SK-N-MC (cell line): ENCODE measurements around the gene CHST13.

Experiments
- DNase-seq: peaks from one replicate; pipeline ENCODE4 v3.0.0-alpha.2; 2011; ENCODE audit warnings: low read depth, low spot score
- H3K27ac ChIP-seq: fragments of 200-600 bp; sonication (generic); 2 replicates; pipeline ENCODE4 v1.5.1; 2016; ENCODE audit warnings: mixed run types
- H3K36me3 ChIP-seq: fragments of 200-600 bp; sonication (generic); 2 replicates; pipeline ENCODE4 v1.6.1; 2017; ENCODE audit warnings: antibody characterized with exemption, low read length, mixed read lengths; ENCODE audit not compliant: insufficient read depth
- H3K4me3 ChIP-seq: fragments of 200-600 bp; sonication (generic); 2 replicates; pipeline ENCODE4 v1.5.1; 2016
- H3K9ac ChIP-seq: fragments of 200-600 bp; sonication (generic); 2 replicates; pipeline ENCODE4 v1.8.0; 2017; ENCODE audit warnings: mixed run types, mixed read lengths; ENCODE audit not compliant: insufficient read length
- H3K9me3 ChIP-seq: fragments of 200-600 bp; sonication (generic); 2 replicates; pipeline ENCODE4 v1.6.1; 2017; ENCODE audit warnings: low read depth, mild to moderate bottlenecking, antibody characterized with exemption, low read length, moderate library complexity, mixed read lengths
- EZH2 ChIP-seq: fragments of 200-600 bp; sonication (generic); IDR thresholded peaks from one replicate; pipeline ENCODE4 v1.6.1; 2017; ENCODE audit warnings: antibody characterized with exemption
- FOXP2 ChIP-seq: optimal IDR thresholded peaks from 2 replicates; pipeline ENCODE3; 2011; ENCODE audit warnings: mild to moderate bottlenecking, moderate library complexity; ENCODE audit not compliant: insufficient read depth; ENCODE audit errors: extremely low read length, control extremely low read depth
- POLR2AphosphoS5 ChIP-seq: IDR thresholded peaks from 2 replicates; pipeline ENCODE4 v1.6.1; 2012; ENCODE audit warnings: mild to moderate bottlenecking, low read depth, low read length, borderline replicate concordance

Gene CHST13

GRCh38 chr3:126568776-126569342, 44.9 kb downstream of the CHST13 start:
- H3K27ac ChIP-seq, result no peak overlapping the region

GRCh38 chr3:126569390-126569975, 45.5 kb downstream of the CHST13 start:
- DNase-seq, result no peak
- Histone ChIP-seq H3K9ac (no peak overlapping the region), H3K27ac (no peak overlapping the region), H3K36me3 (no peaks in the 10 kb centered on the region), H3K9me3 (no peaks in the 10 kb centered on the region), H3K4me3 (no peak overlapping the region)
- no peak for TF ChIP-seq POLR2AphosphoS5

More at GRCh38 chr3:126568776-126569342, 44.9 kb downstream of the CHST13 start:
- no peak for DNase-seq
- no peak for TF ChIP-seq POLR2AphosphoS5
- no peak for TF ChIP-seq EZH2
- no peak for TF ChIP-seq FOXP2
- H3K9ac ChIP-seq, result no peak overlapping the region
- no peaks in the 10 kb centered on the region for H3K9me3 ChIP-seq
- no peak overlapping the region for H3K4me3 ChIP-seq
- H3K36me3 ChIP-seq, result no peaks in the 10 kb centered on the region

DNA sequence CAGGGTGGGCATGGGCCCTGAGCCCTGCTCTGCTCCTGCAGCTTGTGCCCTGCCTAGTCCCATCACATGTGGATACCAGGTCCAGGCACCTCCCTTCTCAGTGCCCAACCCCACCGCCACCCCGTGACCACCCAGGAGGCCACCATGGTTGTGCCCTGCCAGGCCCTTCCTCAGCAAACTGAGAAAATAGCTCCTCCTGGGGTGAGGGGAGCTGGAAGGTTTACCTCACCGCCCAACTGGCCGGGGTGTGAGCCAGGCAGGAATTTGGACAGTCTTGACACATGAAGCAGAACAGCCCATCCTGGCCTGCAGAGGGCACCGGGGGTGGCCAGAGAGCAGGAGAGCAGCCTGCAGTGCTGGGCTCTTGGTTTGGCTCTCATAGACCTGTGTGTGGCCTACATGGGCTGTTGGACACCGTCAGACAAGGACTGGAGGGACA, 46.2 kb downstream of the CHST13 start:
- DNase-seq, result no peak
- Histone ChIP-seq H3K9ac (no peak overlapping the region), H3K27ac (no peak overlapping the region), H3K36me3 (no peaks in the 10 kb centered on the region), H3K4me3 (no peak overlapping the region), H3K9me3 (no peaks in the 10 kb centered on the region)
- TF ChIP-seq POLR2AphosphoS5 (no peak), EZH2 (no peak)

DNA sequence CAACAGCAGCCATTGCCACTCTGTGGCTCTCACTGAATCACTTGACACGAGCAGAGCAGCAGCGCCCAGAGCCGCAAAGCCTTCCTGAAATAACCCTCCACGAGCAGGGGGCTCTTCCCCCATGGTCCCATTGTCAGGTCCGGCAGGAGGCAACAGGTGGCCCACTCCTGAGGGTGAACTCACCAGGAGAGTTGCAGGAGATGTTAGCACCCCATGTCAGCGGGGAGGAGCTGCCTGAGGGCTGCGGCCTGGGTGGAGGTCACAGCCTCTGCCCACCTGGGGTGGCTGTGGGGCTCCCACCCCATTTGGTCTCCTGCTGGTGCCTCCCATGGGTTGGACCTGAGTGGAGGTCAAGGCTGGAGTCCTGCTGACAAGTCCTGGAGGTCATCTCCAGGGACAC, 47.1 kb downstream of the CHST13 start:
- no peak for DNase-seq
- Histone ChIP-seq H3K27ac (no peak overlapping the region), H3K9me3 (no peaks in the 10 kb centered on the region), H3K4me3 (no peak overlapping the region), H3K36me3 (no peaks in the 10 kb centered on the region), H3K9ac (no peak overlapping the region)
- TF ChIP-seq POLR2AphosphoS5, result no peak
- no peak for TF ChIP-seq FOXP2
- no peak for TF ChIP-seq EZH2

- no peak overlapping the region for H3K4me3 ChIP-seq
- no peak overlapping the region for H3K9ac ChIP-seq
- DNase-seq, result no peak
- H3K36me3 ChIP-seq, result no peaks in the 10 kb centered on the region
- no peak overlapping the region for H3K27ac ChIP-seq
- TF ChIP-seq POLR2AphosphoS5, result no peak
- no peak for TF ChIP-seq EZH2
- no peak for TF ChIP-seq FOXP2
- no peaks in the 10 kb centered on the region for H3K9me3 ChIP-seq
Measured at GRCh38 chr3:126573492-126574117, 49.6 kb downstream of the CHST13 start.

DNA sequence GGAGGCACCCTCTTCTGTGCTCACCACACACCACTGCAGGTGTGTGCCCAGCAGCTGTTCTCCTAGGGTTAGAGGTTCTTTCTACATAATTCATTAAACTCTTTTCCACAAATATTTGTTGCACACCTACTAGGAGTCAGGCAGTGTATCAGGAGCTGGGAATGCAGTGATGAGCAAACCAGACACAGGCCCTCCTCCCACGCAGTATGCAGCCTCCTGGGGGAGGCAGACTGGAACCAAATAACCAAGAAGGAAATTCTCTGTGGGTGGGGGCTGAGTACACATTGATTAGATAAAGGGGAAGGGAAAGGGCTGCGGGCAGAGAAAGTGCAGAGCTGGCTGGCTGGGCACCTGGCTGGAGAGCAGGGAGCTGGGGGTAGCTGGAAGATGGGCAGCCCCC, 53.3 kb downstream of the CHST13 start:
- Histone ChIP-seq H3K9ac (no peak overlapping the region), H3K9me3 (peaks cover 4% of the 10 kb centered on the region; the same call in 1 of the 2 replicates), H3K4me3 (no peak overlapping the region), H3K36me3 (no peaks in the 10 kb centered on the region), H3K27ac (no peak overlapping the region)
- TF ChIP-seq FOXP2 (no peak), POLR2AphosphoS5 (no peak), EZH2 (no peak)
- no peak for DNase-seq

DNA sequence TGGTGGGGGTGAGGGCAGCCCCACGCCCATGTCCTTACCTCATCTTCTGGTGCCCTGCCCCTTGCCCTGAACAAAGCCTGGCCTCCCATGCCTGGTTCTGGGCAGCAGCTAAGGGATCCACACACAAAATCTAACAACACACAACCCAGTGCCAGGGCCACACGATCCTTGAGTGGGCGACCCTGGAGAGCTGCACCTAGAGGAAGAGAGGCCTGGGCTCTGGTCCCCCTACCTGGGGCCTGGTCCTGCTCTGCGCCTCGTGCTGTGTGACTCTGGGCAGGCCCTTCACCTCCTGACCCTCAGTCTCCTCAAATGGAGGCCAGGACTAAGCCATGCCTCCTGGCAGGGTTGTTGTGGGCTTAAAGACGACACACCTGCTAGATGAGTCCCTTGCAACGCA, 54.7 kb downstream of the CHST13 start:
- DNase-seq, result no peak
- Histone ChIP-seq H3K9ac (no peak overlapping the region), H3K9me3 (peaks cover 4% of the 10 kb centered on the region; the same call in 1 of the 2 replicates), H3K27ac (no peak overlapping the region), H3K4me3 (no peak overlapping the region), H3K36me3 (no peaks in the 10 kb centered on the region)
- TF ChIP-seq FOXP2, result no peak
- TF ChIP-seq POLR2AphosphoS5, result no peak

GRCh38 chr3:126580746-126581145, 56.8 kb downstream of the CHST13 start:
- no peak overlapping the region for H3K4me3 ChIP-seq
- H3K36me3 ChIP-seq, result no peaks in the 10 kb centered on the region
- H3K9me3 ChIP-seq, result peaks cover 4% of the 10 kb centered on the region; the same call in 1 of the 2 replicates
- no peak overlapping the region for H3K27ac ChIP-seq
- no peak overlapping the region for H3K9ac ChIP-seq
- no peak for DNase-seq
- TF ChIP-seq FOXP2 (no peak), POLR2AphosphoS5 (no peak), EZH2 (no peak)
